Measurements from ENCODE around the gene OLIG3. TPM values are rescaled to one million over a fixed set of nuclear protein-coding genes. Genes with fewer than 3 reads are reported as not detected.

Gene OLIG3
- total RNA-seq, 1 experiment from 2014 or later = 5.4 TPM

DNA sequence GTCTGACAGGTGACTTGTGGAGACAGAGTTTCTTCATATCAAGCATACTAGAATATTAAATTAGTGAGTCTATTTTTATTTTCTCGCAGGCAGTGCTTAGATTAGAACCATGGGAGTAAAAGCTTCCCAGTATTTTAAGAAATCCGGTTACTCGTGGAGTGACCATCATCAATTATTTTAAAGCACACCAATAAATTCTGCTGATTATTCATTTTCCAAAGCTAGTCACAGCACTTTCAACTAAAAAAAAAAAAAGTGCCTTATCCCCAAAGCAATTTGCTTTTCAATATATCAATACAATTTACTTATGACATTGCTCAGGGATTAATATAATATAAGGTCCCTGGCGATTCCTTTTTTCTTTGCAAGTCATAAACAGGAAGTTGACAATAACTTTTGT, 26.3 kb upstream of the OLIG3 start:
- POLR2A ChIA-PET = no interaction called here
- CTCF ChIA-PET = interaction anchor here (6.8 kb wide), 1 partner anchor 68 kb away, joined by 37 read pairs; no protein-coding TSS in a partner anchor
- Mint-ChIP-seq H3K27ac (no peak overlapping the region), H3K36me3 (peaks cover 5% of the 10 kb centered on the region; the same call in 1 of the 2 replicates), H3K4me3 (no peak overlapping the region), H3K27me3 (ENCODE audit: low read depth) (peaks cover 22% of the 10 kb centered on the region), H3K4me1 (peaks cover 64% of the 10 kb centered on the region), H3K9me3 (peaks cover 5% of the 10 kb centered on the region)
- TF ChIP-seq NFE2L1 (CRISPR knock-in tag; IDR thresholded peaks at IDR 0.05) = no peak
- no peak for DNase-seq (ENCODE audit: low spot score)
- ATAC-seq = no peak

DNA sequence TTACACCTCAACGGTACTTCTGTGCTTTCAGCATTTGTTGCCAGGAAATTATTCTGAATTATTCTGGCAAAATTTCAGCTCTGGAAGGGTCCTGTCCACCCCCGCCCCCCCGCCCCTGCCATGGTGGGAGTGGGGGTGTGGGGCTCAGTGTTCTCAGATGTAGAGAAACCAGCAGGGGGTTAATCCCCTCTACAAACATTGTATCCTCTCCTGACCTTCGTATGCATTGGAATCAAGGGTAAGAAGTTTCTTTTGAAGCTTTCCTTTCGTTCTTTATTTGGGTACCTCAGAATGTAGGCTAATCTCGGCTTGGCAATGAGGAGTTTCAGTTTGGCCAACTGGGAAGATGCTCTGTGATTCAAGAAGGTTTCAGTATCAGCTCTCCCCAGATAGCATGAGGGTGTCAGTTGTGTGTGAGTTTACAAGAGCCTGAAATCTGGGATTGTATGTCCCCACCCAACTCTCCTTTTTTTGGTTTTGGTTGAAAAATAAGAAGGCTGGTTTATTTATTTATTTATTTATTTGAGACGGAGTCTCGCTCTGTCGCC, 25.5 kb upstream of the OLIG3 start:
- Mint-ChIP-seq H3K27me3 (ENCODE audit: low read depth) (peaks cover 31% of the 10 kb centered on the region), H3K9me3 (no peaks in the 10 kb centered on the region; the same call in 1 of the 2 replicates), H3K27ac (no peak overlapping the region), H3K36me3 (no peaks in the 10 kb centered on the region), H3K4me1 (peaks cover 64% of the 10 kb centered on the region), H3K4me3 (no peak overlapping the region)
- ChIA-PET POLR2A (no interaction called here), CTCF (interaction anchor here (6.8 kb wide), 1 partner anchor 69 kb away, joined by 37 read pairs; no protein-coding TSS in a partner anchor)
- no peak for DNase-seq (ENCODE audit: low spot score)
- no peak for TF ChIP-seq NR3C1 (CRISPR knock-in tag; conservative IDR thresholded peaks at IDR 0.05; ENCODE audit: low read depth)
- TF ChIP-seq NFYB (CRISPR knock-in tag; conservative IDR thresholded peaks at IDR 0.05; ENCODE audit: low read depth) = no peak
- TF ChIP-seq ZNF263 (CRISPR knock-in tag; IDR thresholded peaks at IDR 0.05; ENCODE audit: low read depth) = no peak
- TF ChIP-seq E2F5 (CRISPR knock-in tag; IDR thresholded peaks at IDR 0.05) = no peak
- no peak for TF ChIP-seq ESRRA (CRISPR knock-in tag; IDR thresholded peaks at IDR 0.05; ENCODE audit: borderline replicate concordance)
- no peak for TF ChIP-seq FOXP1 (CRISPR knock-in tag; IDR thresholded peaks at IDR 0.05; ENCODE audit: borderline replicate concordance)
- TF ChIP-seq USF2 (CRISPR knock-in tag; IDR thresholded peaks at IDR 0.05) = no peak
- TF ChIP-seq ATF1 (CRISPR knock-in tag; IDR thresholded peaks at IDR 0.05) = no peak
- TF ChIP-seq CREB1 (CRISPR knock-in tag; IDR thresholded peaks at IDR 0.05) = no peak
- no peak for TF ChIP-seq MAX (CRISPR knock-in tag; IDR thresholded peaks at IDR 0.05)
- peak; percentile 27 for ATAC-seq

GRCh38 chr6:137518386-137518983, 24.3 kb upstream of the OLIG3 start:
- ChIA-PET CTCF (interaction anchor here (6.8 kb wide), 1 partner anchor 70 kb away, joined by 37 read pairs; no protein-coding TSS in a partner anchor), POLR2A (no interaction called here)
- Mint-ChIP-seq H3K27me3 (ENCODE audit: low read depth) (peaks cover 33% of the 10 kb centered on the region), H3K27ac (no peak overlapping the region), H3K4me1 (peaks cover 62% of the 10 kb centered on the region), H3K4me3 (no peak overlapping the region), H3K36me3 (no peaks in the 10 kb centered on the region), H3K9me3 (no peaks in the 10 kb centered on the region)
- DNase-seq (ENCODE audit: low spot score) (no peak), ATAC-seq (peak; percentile 53)
- TF ChIP-seq CREM (CRISPR knock-in tag; IDR thresholded peaks at IDR 0.05) (no peak), USF2 (CRISPR knock-in tag; IDR thresholded peaks at IDR 0.05) (no peak), ERG (CRISPR knock-in tag; IDR thresholded peaks at IDR 0.05) (no peak), PRRX2 (CRISPR knock-in tag; IDR thresholded peaks at IDR 0.05) (no peak)
- TF ChIP-seq, protein P1, sequence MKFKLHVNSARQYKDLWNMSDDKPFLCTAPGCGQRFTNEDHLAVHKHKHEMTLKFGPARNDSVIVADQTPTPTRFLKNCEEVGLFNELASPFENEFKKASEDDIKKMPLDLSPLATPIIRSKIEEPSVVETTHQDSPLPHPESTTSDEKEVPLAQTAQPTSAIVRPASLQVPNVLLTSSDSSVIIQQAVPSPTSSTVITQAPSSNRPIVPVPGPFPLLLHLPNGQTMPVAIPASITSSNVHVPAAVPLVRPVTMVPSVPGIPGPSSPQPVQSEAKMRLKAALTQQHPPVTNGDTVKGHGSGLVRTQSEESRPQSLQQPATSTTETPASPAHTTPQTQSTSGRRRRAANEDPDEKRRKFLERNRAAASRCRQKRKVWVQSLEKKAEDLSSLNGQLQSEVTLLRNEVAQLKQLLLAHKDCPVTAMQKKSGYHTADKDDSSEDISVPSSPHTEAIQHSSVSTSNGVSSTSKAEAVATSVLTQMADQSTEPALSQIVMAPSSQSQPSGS (CRISPR knock-in tag; IDR thresholded peaks at IDR 0.05; ENCODE audit: borderline replicate concordance, low read depth) = no peak

All from WTC11 (cell line).